ENCODE measurements around the gene ANXA9.

ANXA9 gene

DNA sequence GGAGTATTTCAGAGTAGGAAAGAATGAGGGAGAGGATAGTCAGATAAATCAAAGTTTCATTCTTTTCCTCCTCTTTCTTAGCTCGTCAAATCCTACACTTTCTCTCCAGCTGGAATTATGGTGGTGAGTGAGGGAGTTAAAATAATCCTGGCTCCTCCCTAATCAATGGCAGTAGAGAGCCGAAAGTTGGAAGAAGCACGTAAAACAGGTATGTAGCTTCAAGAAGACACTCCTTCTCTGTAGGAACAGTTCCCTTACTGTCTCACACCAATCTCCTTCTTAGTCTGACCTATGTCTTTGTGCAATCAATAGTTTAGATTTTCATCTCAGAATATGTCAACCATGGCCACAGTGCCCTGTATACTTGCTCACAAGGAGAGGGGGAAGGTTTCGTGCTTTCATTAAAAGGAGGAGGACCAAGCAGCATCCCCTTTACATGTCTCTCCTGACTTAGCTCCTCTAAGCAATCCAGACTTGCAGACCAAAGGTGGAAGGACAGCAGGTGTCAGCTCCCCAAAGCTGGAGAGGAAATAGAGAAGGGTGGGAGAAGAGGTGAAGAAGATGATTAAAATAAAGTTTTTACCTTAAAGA is 23.7 kb downstream of the ANXA9 start:
- DNase-seq (ENCODE audit: low read depth), result no peak

DNA sequence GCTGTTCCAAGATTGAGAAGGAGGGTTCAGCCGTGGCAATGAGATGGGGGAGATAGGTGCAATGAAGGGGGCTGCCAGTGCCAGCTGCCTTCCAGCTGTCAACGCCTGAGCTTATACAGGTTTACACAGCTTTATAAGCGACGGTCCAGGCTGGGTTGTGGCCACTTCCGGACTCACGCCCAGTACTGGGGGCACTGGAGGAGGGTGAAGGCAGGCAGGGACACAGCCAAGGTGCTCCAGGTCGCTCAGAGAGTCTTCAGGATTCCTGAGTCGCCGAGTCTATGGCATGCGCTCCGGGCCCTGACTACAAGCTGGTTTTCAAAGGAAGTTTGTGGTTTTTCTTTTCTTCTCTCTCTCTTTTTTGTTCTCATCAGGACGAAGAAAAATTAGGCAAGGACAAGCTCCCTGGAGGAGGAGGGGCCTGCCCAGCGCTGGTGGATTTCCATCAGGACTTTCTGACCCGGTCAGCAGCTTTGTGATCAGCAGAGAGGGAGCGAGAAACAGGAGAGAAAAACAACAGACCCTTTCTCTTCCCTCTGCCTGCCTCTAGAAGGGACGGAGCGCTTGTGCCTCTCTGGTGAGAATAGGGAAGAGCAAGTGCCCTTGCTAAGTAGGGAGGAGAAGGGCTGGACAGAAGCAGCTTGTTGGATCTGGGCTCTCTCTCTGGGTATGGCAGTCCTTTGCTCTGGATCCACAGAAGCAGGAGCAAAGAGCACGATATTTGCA is 24.4 kb downstream of the ANXA9 start, which contains the start of gene MINDY1:
Gene MINDY1 (minus strand): TSS at position 576 of the 726 bp plus-strand sequence. CDS start 4,285 bp downstream, outside the sequence.
- peak; percentile 27 for DNase-seq (ENCODE audit: low read depth)

DNA sequence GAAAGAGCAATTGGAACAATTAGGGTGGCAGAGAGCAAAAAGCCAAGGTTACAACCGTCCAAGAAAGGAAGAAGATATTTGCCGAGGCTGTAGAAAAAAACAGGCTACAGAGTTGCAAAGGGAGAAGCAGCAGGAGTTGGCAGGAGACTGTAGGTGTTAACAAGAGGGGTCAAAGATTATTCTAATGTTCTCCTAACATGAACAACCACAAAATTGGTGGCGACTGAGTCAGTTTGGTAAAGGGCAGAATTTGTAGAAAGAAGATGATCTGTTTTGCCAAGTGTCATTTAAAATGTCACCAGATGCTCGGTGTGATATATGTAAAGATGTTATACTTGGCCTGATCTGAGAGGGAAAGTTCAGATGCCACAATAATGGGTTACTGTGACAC is 25.8 kb downstream of the ANXA9 start:
- no peak for DNase-seq (ENCODE audit: low read depth)

DNA sequence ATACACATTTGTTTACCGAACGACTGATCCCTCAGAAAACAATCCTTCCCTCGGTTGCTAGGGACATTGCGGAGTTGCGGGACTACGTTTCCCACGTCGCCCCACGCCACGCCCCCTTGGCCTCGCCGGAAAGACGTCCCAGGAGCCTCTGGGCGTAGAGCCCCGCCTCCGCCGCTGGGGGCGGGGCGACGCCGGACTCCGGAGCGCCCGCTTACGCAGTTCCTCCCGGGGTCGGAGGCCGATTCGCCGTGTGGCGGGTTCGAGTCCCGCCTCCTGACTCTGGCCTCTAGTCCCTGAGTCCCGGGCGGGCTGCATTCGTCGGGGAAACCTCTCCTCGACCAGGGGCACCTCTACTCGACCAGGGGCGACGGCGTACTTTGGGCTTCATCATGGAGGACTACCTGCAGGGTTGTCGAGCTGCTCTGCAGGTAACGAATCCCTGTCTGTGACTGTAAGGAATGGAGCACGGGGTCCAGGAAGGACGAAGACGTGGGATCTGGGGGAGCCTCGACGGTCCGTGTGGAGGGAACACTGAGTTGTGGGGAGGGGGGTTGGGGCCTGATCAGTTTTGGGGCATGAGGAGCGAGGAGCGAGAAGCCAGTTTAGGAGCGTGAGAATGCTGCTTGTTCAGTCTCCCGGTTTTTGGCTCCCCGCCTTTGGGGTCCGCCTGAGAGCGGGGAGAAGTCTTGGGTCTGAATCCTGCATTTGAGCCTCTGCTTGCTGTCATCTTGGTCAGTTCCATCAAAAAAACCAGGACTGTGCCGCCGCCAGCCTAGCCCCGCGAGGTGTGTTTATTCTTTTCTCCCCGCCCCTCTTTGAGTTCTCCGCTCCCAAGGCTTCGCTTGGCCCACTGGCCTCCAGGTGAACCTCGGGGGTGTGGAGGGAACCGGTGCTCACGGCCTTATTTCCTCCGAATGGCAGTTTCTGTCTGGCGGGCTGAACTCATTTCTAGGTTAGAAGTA is 26.4 kb downstream of the ANXA9 start, which contains the start of gene PRUNE1:
Gene PRUNE1 (plus strand): TSS at position 206 of the 962 bp plus-strand sequence. CDS start 184 bp downstream, at position 390.
- peak; percentile 98 for DNase-seq (ENCODE audit: low read depth)

DNA sequence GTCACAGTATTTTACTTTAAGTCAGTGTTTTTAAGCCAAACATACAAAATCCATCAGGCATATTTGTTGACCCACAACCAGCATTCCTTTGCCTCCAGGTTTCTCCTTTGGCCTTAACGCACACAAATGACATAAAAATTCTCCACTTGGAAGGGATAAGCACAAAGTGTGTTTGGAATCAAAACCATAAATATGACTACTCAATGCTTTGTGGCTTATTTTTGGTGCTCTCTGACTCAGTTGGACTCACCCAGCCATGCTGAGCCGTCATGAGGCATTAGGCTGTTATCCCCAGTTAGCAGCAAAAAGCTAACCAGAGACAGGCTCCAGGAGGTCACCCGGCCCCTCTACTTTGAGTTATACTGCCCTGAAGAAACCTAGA is 27.1 kb downstream of the ANXA9 start:
- no peak for DNase-seq (ENCODE audit: low read depth)

DNA sequence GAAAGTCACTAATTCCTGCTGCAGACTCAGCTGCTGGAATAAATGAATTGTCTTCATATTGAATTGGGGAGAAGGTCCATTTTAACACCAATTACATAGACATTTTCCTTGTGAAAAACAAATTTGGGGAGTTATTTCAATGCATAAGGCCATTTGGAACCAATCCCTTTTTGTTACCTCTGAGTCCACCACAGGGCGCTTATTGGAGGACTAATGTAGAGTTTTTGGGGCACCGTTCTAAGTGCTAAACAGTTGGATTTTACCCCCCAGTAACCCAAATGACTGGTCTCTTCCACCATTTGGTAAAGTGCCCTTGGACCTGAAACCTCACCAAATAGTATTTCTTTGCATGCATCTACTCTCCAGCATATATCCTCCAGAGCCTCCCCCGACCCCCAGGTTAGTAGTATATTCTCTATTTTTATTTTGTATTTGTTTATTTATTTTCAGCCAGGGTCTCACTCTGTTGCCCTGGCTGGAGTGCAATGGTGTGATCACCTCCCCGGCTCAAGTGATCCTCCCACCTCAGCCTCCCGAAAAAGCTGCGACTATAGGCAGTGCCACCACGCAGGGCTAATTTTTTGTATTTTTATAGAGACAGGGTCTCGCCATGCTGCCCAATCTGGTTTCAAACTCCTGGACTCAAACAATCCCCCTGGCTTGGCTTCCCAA is 27.7 kb downstream of the ANXA9 start:
- DNase-seq (ENCODE audit: low read depth), result no peak

DNA sequence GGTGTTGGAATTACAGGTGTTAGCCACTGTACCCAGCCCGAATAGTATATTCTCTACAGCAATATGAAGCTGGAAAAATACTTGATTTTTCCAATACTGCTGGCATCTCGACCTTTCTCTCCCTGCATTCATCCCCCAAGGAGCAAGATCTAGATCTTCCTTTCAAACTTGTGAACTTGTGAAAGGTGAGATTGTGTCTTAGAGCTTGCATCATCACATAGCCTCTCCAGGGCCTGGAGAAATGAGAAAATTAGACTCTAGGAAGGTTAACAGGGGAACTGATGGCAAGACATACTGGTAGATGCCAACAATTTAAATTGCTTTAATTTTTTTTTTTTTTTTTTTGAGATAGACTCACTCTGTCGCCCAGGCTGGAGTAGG is 28.2 kb downstream of the ANXA9 start:
- no peak for DNase-seq (ENCODE audit: low read depth)

DNA sequence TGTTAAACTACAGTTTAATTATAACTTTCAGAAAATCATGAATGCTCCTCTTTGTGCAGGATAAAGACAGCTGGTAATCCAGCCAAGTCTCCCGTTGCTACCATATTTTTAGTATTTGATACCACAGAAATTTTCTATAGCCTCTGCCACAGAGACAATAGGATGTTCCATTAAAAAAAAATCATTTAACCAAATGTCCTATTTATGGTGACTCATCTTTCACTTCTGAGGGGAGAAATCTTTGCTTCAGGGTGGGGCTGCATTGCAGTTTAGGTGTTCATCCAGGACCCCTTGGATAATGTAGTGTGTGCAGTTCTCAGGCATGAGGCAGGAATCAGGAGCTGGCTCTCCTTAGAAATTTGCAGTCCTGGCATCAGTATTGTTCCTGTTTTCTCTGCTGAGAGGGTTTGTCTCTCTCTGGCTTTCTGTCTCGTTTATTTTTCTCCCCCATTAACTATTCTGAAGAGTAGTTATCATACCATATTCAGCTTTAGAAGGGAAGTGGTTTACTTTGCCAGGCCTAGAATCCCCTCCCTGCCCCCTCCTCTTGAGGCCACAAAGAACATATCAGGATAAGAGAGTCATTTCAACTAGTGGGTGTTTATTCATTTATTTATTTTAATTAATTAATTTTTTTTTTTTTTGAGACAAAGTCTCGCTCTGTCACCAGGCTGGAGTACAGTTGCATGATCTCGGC is 29.2 kb downstream of the ANXA9 start:
- DNase-seq (ENCODE audit: low read depth), result no peak

DNA sequence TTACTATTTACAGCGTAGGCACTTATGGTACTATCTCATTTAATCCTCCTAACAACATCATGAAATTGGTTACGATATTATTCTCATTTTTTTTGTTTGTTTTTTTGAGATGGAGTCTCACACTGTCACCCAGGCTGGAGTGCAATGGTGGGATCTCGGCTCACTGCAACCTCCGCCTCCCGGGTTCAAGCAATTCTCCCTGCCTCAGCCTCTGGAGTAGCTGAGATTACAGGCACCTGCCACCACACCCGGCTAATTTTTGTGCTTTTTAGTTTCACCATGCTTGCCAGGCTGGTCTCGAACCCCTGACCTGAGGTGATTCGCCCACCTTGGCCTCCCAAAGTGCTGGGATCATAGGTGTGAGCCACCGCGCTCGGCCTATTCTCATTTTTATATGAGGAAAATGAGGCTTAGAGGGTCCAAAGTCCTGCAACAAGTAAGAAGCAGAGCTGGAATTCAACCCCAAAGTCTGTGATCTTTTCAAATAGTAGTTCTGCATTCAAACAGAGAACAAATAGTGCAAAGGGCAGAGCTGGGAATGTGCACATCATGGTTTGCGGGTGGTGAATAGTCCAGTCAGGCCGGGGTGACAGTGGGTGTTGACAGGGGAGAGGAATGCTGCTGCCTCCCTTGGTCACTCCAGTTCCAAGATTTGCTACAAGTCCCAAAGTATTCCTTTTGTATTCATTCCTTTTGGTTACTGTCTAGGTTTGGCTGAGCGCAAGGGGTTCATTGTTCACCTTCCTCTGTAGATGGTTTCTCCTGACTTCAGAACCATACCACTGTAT is 30.8 kb downstream of the ANXA9 start:
- no peak for DNase-seq (ENCODE audit: low read depth)

DNA sequence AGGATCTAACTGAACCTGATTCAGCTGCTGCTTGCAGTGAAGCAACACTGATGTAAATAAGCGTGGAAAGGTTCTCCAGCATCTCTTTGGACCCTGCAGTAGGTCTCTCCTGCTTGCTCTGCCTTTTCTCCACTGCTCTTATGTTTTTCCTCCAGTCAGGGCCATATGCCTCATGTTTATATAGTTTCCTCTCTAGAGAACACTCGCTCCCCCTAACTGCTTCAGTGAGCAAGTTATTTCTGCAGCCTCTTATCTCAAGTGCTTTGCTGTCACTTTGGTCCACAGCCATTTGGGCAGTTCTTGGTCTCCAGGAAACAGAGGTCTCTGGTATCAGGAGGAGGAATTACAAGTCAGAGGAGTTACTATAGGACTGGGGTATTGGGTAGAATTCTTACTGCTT is 31.4 kb downstream of the ANXA9 start:
- DNase-seq (ENCODE audit: low read depth), result no peak

DNA sequence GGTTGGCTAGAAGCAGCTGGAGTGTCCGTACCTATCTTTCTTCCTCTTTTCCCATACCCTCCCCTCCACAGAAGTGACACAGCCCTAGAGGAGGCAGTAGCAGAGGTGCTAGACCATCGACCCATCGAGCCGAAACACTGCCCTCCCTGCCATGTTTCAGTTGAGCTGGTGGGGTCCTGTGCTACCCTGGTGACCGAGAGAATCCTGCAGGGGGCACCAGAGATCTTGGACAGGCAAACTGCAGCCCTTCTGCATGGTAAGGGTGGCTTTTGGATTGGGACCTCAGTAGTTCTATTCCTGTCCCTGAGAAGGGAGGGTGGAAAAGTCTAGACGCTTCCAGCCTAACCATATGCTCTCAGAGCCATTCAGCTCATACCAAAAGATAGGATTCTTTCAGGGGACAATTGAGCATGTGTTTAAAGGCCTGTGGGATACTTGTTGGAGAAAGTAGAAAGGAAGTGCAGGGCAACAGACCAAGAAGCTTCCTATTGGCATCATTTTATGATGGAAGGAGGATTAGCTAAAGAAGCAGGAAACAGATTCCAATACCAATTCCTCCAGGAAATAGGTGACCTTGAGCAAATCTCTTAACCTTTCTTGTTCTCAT is 42.6 kb downstream of the ANXA9 start:
- peak; percentile 71 for DNase-seq (ENCODE audit: low read depth)

DNA sequence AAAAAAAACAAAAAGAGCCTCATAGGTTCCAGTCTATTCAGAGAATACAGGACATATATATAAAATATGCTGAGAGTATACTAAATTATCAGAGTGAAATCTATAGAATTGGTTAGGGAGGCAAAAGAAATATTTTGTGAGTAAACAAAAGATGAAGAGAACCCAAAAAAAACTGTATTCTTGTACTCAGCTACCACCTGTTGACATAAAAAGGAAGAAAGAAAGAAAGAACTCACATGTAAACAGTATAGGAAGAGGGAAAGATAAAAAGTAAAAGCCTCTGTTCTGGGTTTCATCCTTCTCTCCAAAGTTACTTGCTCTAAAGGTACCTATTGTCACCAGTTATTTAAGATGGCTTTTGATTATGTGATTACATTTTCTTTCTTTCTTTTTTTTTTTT is 44.4 kb downstream of the ANXA9 start:
- DNase-seq (ENCODE audit: low read depth), result no peak

DNA sequence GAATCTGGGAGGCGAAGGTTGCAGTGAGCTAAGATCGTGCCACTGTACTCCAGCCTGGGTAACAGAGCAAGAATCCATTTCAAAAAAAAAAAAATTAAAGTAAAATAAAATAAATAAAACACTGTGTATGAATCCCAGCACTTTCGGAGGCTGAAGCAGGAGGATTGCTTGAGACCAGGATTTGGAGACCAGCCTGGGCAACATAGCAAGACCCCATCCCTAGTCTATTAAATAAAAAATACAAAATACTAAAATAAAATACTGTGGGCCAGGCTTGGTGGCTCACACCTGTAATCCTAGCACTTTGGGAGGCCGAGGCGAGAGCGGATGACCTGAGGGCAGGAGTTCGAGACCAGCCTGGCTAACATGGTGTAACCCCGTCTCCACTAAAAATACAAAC is 50.1 kb downstream of the ANXA9 start:
- DNase-seq (ENCODE audit: low read depth), result no peak

DNA sequence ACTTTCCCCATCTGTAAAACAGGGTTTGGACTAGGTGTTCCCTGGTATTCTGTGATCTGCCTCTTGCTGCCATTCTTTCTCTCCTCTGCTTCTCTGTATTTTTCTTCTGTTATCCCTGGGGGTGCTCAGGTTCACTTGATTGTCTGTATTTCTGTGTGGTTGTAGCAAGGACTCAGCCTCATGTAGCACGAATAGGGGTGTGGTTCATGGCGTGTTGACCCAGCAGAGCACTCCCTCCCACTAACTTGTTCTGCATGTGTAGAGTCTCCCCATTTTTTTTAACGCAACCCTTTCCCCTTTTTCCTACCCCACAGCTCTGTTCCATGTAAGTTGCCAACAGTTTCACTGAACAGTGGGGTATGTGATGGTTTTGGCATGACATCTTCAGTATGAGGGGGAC is 53.1 kb downstream of the ANXA9 start:
- DNase-seq (ENCODE audit: low read depth), result no peak

DNA sequence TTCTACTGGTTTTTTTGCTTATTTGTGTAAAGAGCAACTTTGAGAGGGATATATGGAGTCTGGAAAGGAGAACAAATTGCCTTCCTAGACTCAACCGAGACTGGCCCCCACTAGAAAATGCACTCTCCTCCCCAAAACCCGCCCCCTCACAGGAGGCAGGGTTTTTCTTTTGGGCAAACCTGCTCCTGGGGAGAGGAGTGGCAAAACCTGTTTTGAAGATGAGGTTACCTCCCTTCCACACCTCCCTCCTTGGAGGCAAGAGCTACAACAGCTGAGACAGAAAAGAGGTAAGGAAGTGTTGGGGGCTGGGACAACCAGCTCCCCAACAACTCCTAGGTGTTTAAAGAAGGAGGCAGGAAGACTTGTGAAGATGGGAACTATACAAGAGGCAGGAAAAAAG is 54.3 kb downstream of the ANXA9 start, which contains the start of gene BNIPL:
Gene BNIPL (plus strand): TSS at position 231 of the 400 bp plus-strand sequence. CDS start 140 bp downstream, at position 371.
- DNase-seq (ENCODE audit: low read depth), result no peak

DNA sequence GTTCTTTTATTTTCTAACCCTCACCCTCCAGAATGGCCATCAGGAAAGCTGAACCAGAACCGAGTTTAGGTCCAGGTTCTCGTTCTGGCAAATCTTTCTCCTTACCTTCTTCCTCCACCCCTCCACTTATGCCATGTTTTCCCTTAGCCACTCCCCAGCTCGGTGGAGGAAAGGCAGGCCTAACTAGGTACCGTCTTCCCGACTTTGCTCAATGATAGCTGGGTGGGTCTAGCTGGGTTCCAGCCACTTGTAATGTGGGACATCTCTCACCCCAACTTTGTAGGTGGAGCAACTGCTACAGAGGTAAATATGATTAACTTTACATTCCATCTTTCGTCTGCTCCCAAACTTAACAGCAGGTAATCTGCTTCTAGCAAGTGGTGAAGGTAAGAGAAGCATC is 54.9 kb downstream of the ANXA9 start:
- no peak for DNase-seq (ENCODE audit: low read depth)

DNA sequence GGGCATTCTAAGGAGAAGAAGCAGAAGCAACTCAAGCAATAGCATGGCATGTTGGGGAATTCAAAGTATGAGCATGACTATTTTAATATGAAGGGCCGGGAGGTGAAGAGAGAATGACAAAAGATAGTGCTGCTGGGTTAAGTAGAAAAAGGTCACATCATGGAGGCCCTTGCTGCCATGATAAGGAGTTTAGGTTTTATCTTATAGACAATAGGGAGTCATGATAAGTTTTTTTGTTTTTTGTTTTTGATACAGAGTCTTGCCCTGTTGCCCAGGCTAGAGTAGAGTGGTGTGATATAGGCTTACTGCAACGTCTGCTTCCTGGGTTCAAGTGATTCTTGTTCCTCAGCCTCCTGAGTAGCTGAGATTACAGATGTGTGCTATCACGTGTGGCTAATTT is 57.4 kb downstream of the ANXA9 start:
- DNase-seq (ENCODE audit: low read depth), result no peak

DNA sequence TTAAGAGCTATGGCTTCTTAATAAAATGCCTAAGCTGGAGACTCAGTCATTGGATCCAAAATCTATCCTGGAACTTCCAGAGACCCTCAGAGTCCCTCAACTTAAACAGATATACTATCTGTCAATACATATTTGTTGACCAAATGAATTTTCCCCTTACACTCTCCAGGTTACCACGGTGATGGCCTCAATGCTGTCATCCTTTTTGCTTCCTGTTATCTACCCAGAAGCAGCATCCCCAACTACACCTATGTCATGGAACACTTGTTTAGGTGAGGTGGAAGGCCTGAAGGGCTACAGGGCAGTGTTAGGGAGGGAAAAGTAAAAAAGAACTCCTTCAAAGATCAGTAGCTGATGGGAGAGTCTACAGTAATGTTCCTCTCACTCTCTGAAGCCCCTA is 61.1 kb downstream of the ANXA9 start:
- no peak for DNase-seq (ENCODE audit: low read depth)
